GM23248 (cell line): Measurements from ENCODE around the gene RIC3. TPM values are rescaled to one million over a fixed set of nuclear protein-coding genes. Genes with fewer than 3 reads are reported as not detected.

Experiments
- DNase-seq: peaks from one replicate; pipeline ENCODE4 v3.0.0-alpha.2; 2015
- H2AFZ ChIP-seq: fragments of 200-600 bp; sonication (generic); 2 replicates; pipeline ENCODE4 v1.6.1; 2016; ENCODE audit warnings: antibody characterized with exemption
- H3F3A ChIP-seq: fragments of 200-600 bp; sonication (generic); 2 replicates; pipeline ENCODE4 v1.6.1; 2016; ENCODE audit warnings: mild to moderate bottlenecking, antibody characterized with exemption, mixed run types; ENCODE audit not compliant: insufficient read depth
- H3K27ac ChIP-seq: fragments of 200-600 bp; sonication (generic); 2 replicates; pipeline ENCODE4 v1.5.1; 2016; ENCODE audit warnings: mild to moderate bottlenecking
- H3K27me3 ChIP-seq: fragments of 200-600 bp; sonication (generic); replicated peaks from 2 replicates; pipeline ENCODE4 v1.6.1; 2016; ENCODE audit warnings: mild to moderate bottlenecking; ENCODE audit not compliant: insufficient read depth
- H3K36me3 ChIP-seq: fragments of 200-600 bp; sonication (generic); 2 replicates; pipeline ENCODE4 v1.6.1; 2016; ENCODE audit warnings: low read depth, mild to moderate bottlenecking
- H3K4me1 ChIP-seq: fragments of 200-600 bp; sonication (generic); 2 replicates; pipeline ENCODE4 v1.6.1; 2016; ENCODE audit warnings: mild to moderate bottlenecking; ENCODE audit not compliant: insufficient read depth
- H3K4me2 ChIP-seq: fragments of 200-600 bp; sonication (generic); one replicate; pipeline ENCODE4 v1.6.1; 2016; ENCODE audit warnings: mild to moderate bottlenecking; ENCODE audit not compliant: unreplicated experiment
- H3K4me3 ChIP-seq: fragments of 200-600 bp; sonication (generic); 2 replicates; pipeline ENCODE4 v1.5.1; 2016; ENCODE audit warnings: mild to moderate bottlenecking
- H3K79me2 ChIP-seq: fragments of 200-600 bp; sonication (generic); 2 replicates; pipeline ENCODE4 v1.6.1; 2016; ENCODE audit warnings: mild to moderate bottlenecking; ENCODE audit not compliant: insufficient read depth
- H3K9ac ChIP-seq: fragments of 200-600 bp; sonication (generic); 2 replicates; pipeline ENCODE4 v1.6.1; 2016; ENCODE audit warnings: mild to moderate bottlenecking
- H3K9me2 ChIP-seq: fragments of 200-600 bp; sonication (generic); 2 replicates; pipeline ENCODE4 v1.6.1; 2016; ENCODE audit warnings: mixed run types, mild to moderate bottlenecking, moderate library complexity; ENCODE audit not compliant: insufficient read depth
- H3K9me3 ChIP-seq: fragments of 200-600 bp; sonication (generic); one replicate; pipeline ENCODE4 v1.6.1; 2017; ENCODE audit warnings: low read depth
- H4K20me1 ChIP-seq: fragments of 200-600 bp; sonication (generic); 2 replicates; pipeline ENCODE4 v1.6.0; 2016; ENCODE audit not compliant: insufficient read depth
- EZH2 ChIP-seq: fragments of 200-600 bp; sonication (generic); IDR thresholded peaks from 2 replicates; pipeline ENCODE4 v1.6.1; 2018; ENCODE audit warnings: antibody characterized with exemption, mild to moderate bottlenecking; ENCODE audit not compliant: insufficient read depth, poor library complexity, severe bottlenecking
- EZH2phosphoT487 ChIP-seq: fragments of 200-600 bp; sonication (generic); IDR thresholded peaks from 2 replicates; pipeline ENCODE4 v1.6.1; 2018; ENCODE audit warnings: antibody characterized with exemption, moderate library complexity, mild to moderate bottlenecking, low read depth; ENCODE audit not compliant: insufficient read depth
- WGBS, 2 experiments: methylation state at CpG; one replicate each; pipeline ENCODE4 v1.1.6; 2015 to 2017; ENCODE audit warnings: low lambda C conversion rate in 2 of 2, low coverage in 1 of 2; ENCODE audit errors: missing lambda C conversion rate in 2 of 2; 5-methylcytosine and 5-hydroxymethylcytosine counted together
- in situ Hi-C: fragments of 300-500 bp; cut with MboI; formaldehyde crosslinking; loops from 2 replicates; pipeline ENCODE4 v1.15.0; 2020
- polyA plus RNA-seq: library from polyadenylated mRNA; unstranded; fragments of >200 nt; fragmentation: Nextera tagmentation; extraction: Ambion mirVana; gene quantifications from 2 replicates; pipeline ENCODE4 v1.2.1, GENCODE V29; 2016
- total RNA-seq: library from RNA; depleted of rRNA; stranded (reverse); fragments of >200 nt; shearing (Covaris generic); gene quantifications from 2 replicates; pipeline ENCODE4 v1.2.3, GENCODE V29; 2014

RIC3 gene
- total and polyA plus RNA-seq, 2 experiments from 2014 or later: 0.06 TPM; not detected in 1

GRCh38 chr11:8081591-8082250, 87.1 kb downstream of the RIC3 start:
- peak; percentile 69 for DNase-seq
- no peak for TF ChIP-seq EZH2phosphoT487
- no peak for TF ChIP-seq EZH2
- WGBS, 2 experiments: 5 to 6% methylated on average over 24 of the region's 24 CpGs
- no peaks in the 10 kb centered on the region for H4K20me1 ChIP-seq
- H3F3A ChIP-seq: no peaks in the 10 kb centered on the region
- peaks cover 35% of the 10 kb centered on the region for H3K79me2 ChIP-seq
- no peaks in the 10 kb centered on the region for H3K36me3 ChIP-seq
- H3K4me3 ChIP-seq: peak overlapping the region; percentile 74
- in situ Hi-C loops: no loop called here
- H3K9me3 ChIP-seq: no peaks in the 10 kb centered on the region
- peak overlapping the region; percentile 84 for H3K9ac ChIP-seq
- H2AFZ ChIP-seq: peak overlapping the region; percentile 64
- H3K4me2 ChIP-seq: peak overlapping the region; percentile 75
- H3K4me1 ChIP-seq: peaks cover 5% of the 10 kb centered on the region; the same call in 1 of the 2 replicates
- H3K9me2 ChIP-seq: no peaks in the 10 kb centered on the region
- no peaks in the 10 kb centered on the region for H3K27me3 ChIP-seq
- no peak overlapping the region for H3K27ac ChIP-seq

DNA sequence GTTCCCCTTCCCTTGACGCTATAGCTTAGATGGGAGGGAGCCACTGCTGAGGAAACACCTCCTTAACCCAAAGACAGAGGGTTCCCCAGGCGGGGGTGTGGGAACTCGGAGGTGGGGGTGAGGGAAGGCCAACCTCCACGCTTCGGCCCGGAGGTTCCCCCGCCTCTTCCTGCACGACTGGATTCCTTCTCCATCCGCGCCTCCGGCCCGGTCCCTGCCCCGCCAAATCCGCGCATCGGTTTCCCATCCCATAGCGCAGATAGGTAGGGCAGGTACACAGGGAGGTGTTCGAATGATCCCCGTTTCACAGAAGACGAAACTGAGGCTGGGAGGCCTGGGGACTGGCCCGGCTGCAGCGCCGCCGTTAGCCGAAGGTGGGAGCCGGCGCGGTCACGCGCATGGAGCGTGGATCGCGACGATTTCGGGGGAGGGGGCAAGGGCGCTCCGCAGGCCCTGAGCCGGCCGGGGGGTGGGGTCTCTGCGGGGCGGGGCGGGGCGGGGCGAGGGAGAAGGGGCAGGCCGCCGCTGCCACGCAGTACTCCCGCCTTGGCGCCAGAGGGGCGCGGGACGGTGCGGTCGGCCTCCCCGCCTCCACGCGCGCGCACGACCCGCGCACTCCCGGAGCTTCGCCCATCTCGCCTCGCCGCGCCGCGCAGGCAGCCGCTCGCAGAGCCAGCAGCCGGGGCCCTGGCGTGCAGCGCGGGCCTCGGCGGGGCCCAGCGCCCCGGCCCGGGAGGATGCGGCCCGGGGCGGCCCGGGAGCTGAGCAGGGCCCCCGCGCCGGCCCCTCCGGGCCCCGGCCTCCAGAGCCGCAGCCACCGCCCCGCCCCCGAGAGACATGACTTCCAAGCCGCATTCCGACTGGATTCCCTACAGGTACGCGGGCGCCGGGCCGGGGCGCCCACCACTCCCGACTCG, 87.9 kb downstream of the RIC3 start, which contains the start of gene TUB:
TUB (plus strand) TSS at position 538 of the 917 bp plus-strand sequence; CDS start at position 838, 300 bp downstream.
- Histone ChIP-seq H3K9me3 (no peaks in the 10 kb centered on the region), H3K79me2 (peaks cover 31% of the 10 kb centered on the region), H3K4me2 (peak within 1 kb of the TSS; percentile 75), H3K9ac (peak within 1 kb of the TSS; percentile 84), H2AFZ (peak within 1 kb of the TSS; percentile 73), H4K20me1 (no peaks in the 10 kb centered on the region), H3K27me3 (no peaks in the 10 kb centered on the region), H3K4me3 (peak within 1 kb of the TSS; percentile 74), H3F3A (no peaks in the 10 kb centered on the region), H3K36me3 (no peaks in the 10 kb centered on the region), H3K27ac (no peak within 1 kb of the TSS), H3K4me1 (peaks cover under 1% of the 10 kb centered on the region; the same call in 1 of the 2 replicates), H3K9me2 (no peaks in the 10 kb centered on the region)
- TF ChIP-seq EZH2 (no peak), EZH2phosphoT487 (no peak)
- DNase-seq: peak; percentile 70
- 2 to 7% methylated on average over 40 to 85 of the region's 104 CpGs for WGBS, 2 experiments
- in situ Hi-C loops: no loop called here

DNA sequence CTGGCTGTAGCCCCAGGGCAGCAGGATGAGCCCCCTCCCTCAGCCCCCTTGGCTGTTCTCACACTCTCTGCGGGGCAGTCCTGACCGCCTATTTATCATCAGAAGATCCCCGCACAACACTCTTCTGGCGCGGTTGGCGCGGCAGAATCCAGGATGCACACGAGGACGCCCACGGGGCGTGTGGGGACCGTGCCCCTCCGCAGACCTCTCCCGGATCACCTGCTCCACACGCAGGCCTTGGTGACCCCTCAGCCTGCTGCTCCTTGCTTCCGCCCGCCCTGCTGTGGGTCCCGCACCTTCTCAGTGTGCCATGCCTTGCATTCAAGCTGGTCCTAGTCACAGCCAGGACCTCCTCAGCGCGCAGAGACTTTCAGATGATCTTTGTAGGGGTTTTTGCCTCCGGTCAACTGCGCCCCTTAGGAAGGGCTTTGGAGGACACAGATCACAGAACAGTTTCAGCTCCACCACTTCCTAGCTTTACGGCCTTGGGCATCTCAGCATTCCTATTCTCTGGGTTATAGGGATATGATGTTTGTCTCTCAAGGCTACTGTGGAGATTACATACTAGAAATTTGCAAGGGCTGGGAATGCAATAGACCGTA, 88.7 kb downstream of the RIC3 start:
- peak overlapping the region; percentile 84; the same call in 1 of the 2 replicates for H3K9ac ChIP-seq
- H3K27me3 ChIP-seq: no peaks in the 10 kb centered on the region
- peak overlapping the region; percentile 39 for H3K4me2 ChIP-seq
- in situ Hi-C loops: no loop called here
- 89 to 94% methylated on average over 12 to 24 of the region's 24 CpGs for WGBS, 2 experiments
- H3K9me3 ChIP-seq: no peaks in the 10 kb centered on the region
- H3K36me3 ChIP-seq: no peaks in the 10 kb centered on the region
- peak overlapping the region; percentile 74 for H3K4me3 ChIP-seq
- H3K9me2 ChIP-seq: no peaks in the 10 kb centered on the region
- peaks cover 6% of the 10 kb centered on the region; the same call in 1 of the 2 replicates for H3F3A ChIP-seq
- peaks cover 5% of the 10 kb centered on the region; the same call in 1 of the 2 replicates for H3K4me1 ChIP-seq
- peaks cover 29% of the 10 kb centered on the region for H3K79me2 ChIP-seq
- TF ChIP-seq EZH2: no peak
- no peak for TF ChIP-seq EZH2phosphoT487
- H2AFZ ChIP-seq: peak overlapping the region; percentile 73
- H4K20me1 ChIP-seq: no peaks in the 10 kb centered on the region
- no peak for DNase-seq
- H3K27ac ChIP-seq: no peak overlapping the region

DNA sequence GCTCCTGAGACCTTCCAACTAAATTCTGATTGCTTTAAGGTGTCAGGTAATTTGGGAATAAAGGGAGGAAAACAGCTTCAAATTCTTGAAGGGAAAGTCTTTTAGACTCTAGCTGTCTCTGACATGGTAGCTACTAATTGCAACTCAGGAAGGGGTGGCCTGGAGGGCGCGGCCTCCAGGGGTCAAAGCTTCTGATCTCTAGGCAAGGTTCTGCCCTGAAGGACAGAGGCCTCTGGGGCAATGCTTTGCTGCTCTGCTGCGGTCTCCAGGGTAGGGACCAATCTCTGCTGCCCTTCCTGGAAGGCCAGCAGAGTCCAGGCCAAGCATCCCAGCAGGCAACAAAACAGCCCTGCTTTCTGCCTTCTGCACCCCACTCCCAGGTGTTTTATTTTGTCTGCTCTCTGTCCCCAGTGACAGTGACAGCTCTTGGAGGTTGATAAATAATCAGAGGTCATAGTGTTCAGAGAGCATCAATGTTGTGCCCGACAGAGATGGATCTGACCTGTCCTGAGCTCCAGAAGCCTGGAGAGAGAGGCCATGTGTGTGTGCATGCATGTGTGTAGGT, 89.6 kb downstream of the RIC3 start:
- TF ChIP-seq EZH2: no peak
- no peak for TF ChIP-seq EZH2phosphoT487
- Histone ChIP-seq H2AFZ (no peak overlapping the region), H3K36me3 (no peaks in the 10 kb centered on the region), H3K4me1 (peaks cover 5% of the 10 kb centered on the region; the same call in 1 of the 2 replicates), H3K27me3 (no peaks in the 10 kb centered on the region), H3K79me2 (peaks cover 20% of the 10 kb centered on the region), H3K4me2 (no peak overlapping the region), H3F3A (peaks cover 8% of the 10 kb centered on the region; the same call in 1 of the 2 replicates), H3K9me2 (no peaks in the 10 kb centered on the region), H3K27ac (no peak overlapping the region), H3K9me3 (no peaks in the 10 kb centered on the region), H3K9ac (no peak overlapping the region), H4K20me1 (no peaks in the 10 kb centered on the region), H3K4me3 (no peak overlapping the region)
- in situ Hi-C loops: no loop called here
- 84 to 85% methylated on average over 4 of the region's 4 CpGs for WGBS, 2 experiments
- DNase-seq: no peak
